ENCODE measurements around the gene HLA-DRA.

Gene HLA-DRA

GRCh38 chr6:32439602-32440214 is at the start of gene HLA-DRA:
TSS of gene HLA-DRA (plus strand) at chr6:32439887. CDS start at chr6:32439951, 64 bp downstream.
- peak; percentile 19 for DNase-seq (ENCODE audit: low read depth)

- no peak for DNase-seq (ENCODE audit: low read depth)
These were observed 48.2 kb upstream of the HLA-DRA start for GRCh38 chr6:32391505-32391904.

GRCh38 chr6:32393665-32394420 is 45.8 kb upstream of the HLA-DRA start:
- no peak for DNase-seq (ENCODE audit: low read depth)

- no peak for DNase-seq (ENCODE audit: low read depth)
These were observed 43.7 kb upstream of the HLA-DRA start for GRCh38 chr6:32396028-32396427.

DNA sequence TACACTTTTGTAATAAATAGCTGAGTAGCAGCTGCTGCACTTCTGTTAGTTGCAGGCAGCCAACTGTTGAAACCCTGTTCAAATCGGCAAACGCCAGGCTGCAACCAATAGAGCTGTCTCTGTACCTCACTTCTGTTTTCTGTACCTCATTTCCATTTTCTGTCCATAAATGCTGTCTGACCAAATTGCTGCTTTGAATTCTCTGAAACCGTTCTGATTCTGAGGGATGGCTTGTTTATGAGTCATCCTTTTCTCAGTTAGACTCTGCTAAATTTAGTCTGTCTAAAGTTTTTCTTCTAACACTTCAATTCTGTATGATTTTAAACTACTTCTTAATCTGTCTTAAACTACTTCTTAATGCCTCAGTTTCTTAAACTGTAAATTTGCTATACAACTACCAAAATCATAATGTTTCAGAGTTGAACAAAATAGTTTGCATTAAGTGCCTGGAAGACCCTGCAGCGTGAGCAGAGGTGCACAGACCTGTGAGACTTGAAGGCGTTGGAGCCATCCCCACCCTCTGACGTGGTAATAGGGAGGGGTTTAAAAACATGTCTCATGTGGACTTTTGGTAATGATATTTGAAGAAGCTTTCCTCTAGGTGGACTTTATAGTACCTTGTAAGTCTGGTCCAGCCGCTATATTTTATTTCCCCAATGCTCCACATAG is 42.3 kb upstream of the HLA-DRA start:
- DNase-seq (ENCODE audit: low read depth), result no peak

DNA sequence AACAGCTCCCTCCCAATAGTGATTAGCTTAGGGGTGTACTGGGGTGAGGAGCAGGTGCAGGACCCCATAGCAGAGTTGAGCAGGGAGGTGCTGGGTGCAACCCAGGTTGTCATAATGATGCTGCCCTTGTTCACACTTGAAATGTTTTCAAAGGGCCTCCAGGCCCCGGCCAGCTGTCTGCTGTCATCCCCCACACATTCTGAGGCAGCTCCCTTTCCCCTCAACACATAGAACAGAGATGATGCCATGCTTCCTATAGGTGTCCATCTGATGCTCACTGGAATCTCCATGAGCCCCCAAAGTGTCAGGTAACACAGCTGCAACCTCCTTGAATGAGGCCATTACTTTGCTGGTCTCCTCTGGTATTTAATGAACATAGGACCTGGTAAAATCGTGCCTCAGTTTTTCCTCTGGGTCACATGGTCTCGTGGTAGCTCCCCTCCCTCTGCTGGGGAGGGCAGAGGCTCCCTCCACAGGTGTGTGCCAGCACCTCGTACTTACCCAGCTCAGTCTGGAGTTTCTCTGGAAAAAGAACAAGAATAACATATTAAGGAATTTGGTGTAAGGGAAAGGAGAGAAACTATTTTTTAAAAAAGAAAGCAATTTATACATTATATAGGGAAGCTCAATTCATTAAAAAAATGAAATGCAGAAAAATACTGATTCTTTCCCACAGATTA is 38.3 kb upstream of the HLA-DRA start:
- DNase-seq (ENCODE audit: low read depth), result no peak

- DNase-seq (ENCODE audit: low read depth), result no peak
These were observed 36.9 kb upstream of the HLA-DRA start for GRCh38 chr6:32402812-32403211.

GRCh38 chr6:32405656-32406055 is 34.0 kb upstream of the HLA-DRA start:
- DNase-seq (ENCODE audit: low read depth), result no peak

DNA sequence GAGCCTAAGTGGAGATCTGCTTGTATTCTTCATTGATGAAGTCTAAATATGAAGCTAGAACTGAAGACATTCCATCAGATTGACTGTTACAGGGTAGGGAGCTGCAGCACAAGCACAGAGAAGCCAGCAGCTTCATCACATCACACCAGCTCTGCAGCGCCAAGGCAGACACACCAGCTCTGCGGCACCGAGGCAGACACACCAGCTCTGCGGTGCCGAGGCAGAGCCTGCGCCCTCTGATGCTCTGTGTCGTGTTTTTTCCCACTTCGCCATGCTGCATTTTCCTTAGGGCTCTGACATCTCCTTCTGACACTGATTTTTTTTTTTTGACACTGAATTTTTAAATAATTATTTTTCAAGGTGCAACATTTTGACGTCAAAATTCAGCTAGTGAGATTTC is 33.5 kb upstream of the HLA-DRA start:
- DNase-seq (ENCODE audit: low read depth), result no peak

- DNase-seq (ENCODE audit: low read depth), result no peak
These were observed 32.8 kb upstream of the HLA-DRA start, which contains the start of gene BTNL2 for GRCh38 chr6:32406857-32407256. TSS of gene BTNL2 (minus strand) at chr6:32407181. CDS start at chr6:32407123, 58 bp downstream.

DNA sequence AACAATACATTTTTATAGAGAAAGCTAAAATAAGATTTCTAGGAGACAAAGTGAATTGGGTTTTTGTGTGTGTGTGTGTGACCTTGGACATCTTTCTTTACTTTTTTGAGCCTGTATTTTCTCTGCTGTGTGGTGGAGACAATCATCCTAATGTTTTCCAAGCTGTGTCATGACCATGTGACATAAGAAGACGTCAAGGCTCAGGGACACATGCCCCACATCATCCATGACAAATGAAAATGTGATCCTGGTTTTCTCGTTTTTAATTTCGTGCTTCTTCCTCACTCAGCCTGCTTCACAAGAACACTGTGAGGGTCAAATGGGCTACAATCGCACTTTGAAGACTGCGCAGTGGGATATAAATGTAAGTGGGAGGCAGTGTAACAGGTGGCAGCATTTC is 28.8 kb upstream of the HLA-DRA start:
- no peak for DNase-seq (ENCODE audit: low read depth)

GRCh38 chr6:32411566-32412327 is 27.9 kb upstream of the HLA-DRA start:
- DNase-seq (ENCODE audit: low read depth), result no peak

GRCh38 chr6:32413427-32414047 is 26.1 kb upstream of the HLA-DRA start:
- peak; percentile 39 for DNase-seq (ENCODE audit: low read depth)

DNA sequence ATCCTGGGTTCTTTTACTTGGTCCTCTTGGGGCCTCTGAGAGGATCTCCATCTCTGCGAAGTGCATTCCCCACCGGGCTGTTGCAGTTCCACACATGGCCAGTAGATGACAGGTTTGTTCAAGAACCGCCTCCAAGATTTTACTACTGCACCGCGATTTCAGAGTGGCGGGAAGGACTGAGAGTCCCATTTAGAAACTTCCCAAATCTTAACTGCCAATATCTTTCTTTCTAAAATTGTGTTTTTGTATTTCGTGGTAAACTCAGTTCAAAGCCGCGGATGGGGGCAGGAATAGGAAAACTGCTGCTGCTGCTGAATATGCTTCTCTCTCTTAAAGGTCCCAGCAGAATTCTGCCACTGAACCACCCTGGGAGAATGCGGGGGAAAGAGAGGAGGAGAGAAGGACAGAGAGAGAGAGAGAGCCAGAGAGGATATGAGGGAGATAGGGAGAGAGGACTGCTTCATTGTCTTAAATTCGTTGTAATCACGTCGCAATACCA is 24.1 kb upstream of the HLA-DRA start:
- DNase-seq (ENCODE audit: low read depth), result peak; percentile 70

DNA sequence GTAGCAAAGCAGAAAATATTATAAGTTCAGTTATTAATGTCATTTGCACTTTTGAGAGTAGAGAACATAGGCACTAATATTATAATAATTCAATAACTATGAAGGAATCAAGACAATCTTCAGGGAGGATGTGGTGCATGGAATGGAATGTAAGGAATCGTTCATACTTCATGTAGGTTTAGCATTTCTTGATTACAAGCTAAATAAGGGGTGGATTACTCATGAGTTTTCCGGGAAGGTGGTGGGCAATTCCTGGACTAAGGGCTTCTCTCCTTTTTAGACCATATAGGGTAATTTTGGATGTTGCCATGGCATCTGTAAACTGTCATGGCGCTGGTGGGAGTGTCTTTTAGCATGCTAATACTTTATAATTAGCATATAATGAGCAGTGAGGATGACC is 23.7 kb upstream of the HLA-DRA start:
- peak; percentile 58 for DNase-seq (ENCODE audit: low read depth)

DNA sequence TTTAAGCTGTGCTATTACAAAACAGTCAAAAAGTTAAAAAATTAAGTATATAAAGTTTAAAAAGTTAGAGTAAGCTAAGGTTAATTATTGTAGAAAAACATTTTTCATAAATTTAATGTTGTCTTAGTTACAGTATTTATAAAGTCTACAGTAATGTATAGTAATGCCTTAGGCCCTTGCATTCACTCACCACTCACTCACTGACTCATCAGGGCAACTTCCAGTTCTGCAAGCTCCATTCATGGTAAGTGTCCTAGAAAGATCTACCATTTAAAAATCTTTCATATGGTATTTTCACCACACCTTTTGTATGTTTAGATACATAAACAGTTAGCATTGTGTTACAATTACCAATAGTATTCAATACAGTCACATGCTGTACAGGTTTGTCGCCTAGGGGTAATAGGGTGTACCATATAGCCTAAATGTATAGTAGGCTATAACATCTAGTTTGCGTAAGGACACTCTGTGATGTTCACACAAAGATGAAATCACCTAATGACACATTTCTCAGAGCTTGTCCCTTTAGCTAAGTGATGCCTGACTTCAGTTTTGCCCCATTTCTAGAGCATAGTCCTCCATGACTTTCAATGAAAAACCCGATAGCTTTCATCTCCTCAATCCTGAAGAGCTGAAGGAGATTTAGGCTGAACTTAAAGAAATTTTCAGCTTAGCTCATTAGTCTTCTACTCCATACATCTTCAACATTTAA is 14.9 kb upstream of the HLA-DRA start:
- DNase-seq (ENCODE audit: low read depth), result no peak

- DNase-seq (ENCODE audit: low read depth), result no peak
These were observed 13.3 kb upstream of the HLA-DRA start for GRCh38 chr6:32426338-32426737.

DNA sequence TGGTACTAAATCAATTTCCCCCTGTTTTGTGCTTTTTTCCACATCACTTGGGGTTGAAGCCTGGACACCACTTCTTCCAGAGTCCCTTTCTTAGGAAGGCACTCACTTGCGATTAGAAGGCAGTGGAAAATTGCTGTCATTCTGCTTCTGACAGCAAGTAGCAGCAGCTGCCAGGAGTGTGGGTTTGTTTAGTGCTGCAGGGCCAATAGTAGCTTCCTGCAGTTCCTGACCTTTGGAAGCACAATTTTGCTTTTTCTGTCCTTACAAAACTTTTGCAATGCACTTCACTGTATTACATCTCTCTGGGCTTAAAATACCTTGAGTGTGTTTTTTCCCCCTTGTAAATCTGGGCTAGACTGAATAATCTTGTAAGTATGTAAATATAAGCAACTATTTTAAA is 12.5 kb upstream of the HLA-DRA start:
- no peak for DNase-seq (ENCODE audit: low read depth)

DNA sequence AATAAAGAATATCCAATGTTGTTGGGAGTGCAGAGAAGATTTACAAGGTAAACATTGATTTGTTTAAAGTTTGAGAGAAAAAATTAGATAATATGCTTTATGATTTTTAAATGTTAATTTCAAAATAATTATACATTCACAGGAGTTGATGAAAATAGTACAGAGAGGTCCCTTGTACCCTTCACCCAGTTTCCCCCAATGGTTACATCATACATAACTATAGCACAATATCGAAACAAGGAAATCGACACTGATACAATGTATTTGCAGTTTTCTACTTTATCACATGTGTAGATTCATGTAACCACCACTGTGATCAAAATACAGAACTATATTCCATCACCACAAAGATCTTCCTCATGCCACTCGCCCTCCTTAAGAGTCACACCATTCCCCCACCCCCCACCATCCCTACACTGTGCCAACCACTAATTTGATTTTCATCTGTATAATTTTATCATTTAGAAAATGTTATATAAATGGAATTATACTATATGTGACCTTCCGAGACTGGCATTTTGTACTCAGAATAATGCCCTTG is 11.7 kb upstream of the HLA-DRA start:
- DNase-seq (ENCODE audit: low read depth), result no peak

- no peak for DNase-seq (ENCODE audit: low read depth)
These were observed 9.5 kb upstream of the HLA-DRA start for GRCh38 chr6:32430179-32430578.
